Stimulated activated CD8-positive, alpha-beta memory T cell treated with anti-CD3 and anti-CD28 coated beads, Interleukin-15, amount 100 ng/mL, for 48 hours (primary cell): ENCODE data around the gene PIK3CA.
"Not testable (repeated sequence)": the region's sequence is repeated elsewhere in the genome, so short reads cannot be mapped to it uniquely, and the experiment has no call there.

Source experiments
- DNase-seq, 2 donors: peaks; one replicate each; pipeline ENCODE4 v3.0.0-alpha.2; 2020; ENCODE audit warnings: low read depth in 2 of 2

The PIK3CA gene

GRCh38 chr3:179263134-179263533 is 115.0 kb downstream of the PIK3CA start:
- DNase-seq: no peak

GRCh38 chr3:179264449-179264848 is 116.3 kb downstream of the PIK3CA start:
- no peak for DNase-seq

GRCh38 chr3:179265092-179265491 is 116.9 kb downstream of the PIK3CA start:
- no peak for DNase-seq

GRCh38 chr3:179265875-179266274 is 117.7 kb downstream of the PIK3CA start:
- DNase-seq: no peak

- DNase-seq: no peak
Measured at GRCh38 chr3:179266701-179267211, 118.6 kb downstream of the PIK3CA start.

- DNase-seq: no peak
Measured at GRCh38 chr3:179268400-179269051, 120.4 kb downstream of the PIK3CA start.

GRCh38 chr3:179269152-179269707 is 121.1 kb downstream of the PIK3CA start:
- no peak for DNase-seq

GRCh38 chr3:179272385-179272784 is 124.2 kb downstream of the PIK3CA start:
- no peak for DNase-seq

- DNase-seq: not testable (repeated sequence)
Measured at GRCh38 chr3:179274434-179274833, 126.3 kb downstream of the PIK3CA start.

- no peak for DNase-seq
Measured at GRCh38 chr3:179276001-179276400, 127.8 kb downstream of the PIK3CA start.

- DNase-seq: no peak
Measured at GRCh38 chr3:179276743-179277142, 128.6 kb downstream of the PIK3CA start.

- no peak for DNase-seq
Measured at GRCh38 chr3:179278151-179278550, 130.0 kb downstream of the PIK3CA start.

- DNase-seq: no peak
Measured at GRCh38 chr3:179278932-179279693, 131.0 kb downstream of the PIK3CA start.

GRCh38 chr3:179279837-179280236 is 131.7 kb downstream of the PIK3CA start:
- no peak for DNase-seq

- no peak for DNase-seq
Measured at GRCh38 chr3:179281825-179282224, 133.7 kb downstream of the PIK3CA start.

- DNase-seq: no peak
Measured at GRCh38 chr3:179286331-179286730, 138.2 kb downstream of the PIK3CA start.

GRCh38 chr3:179288845-179289244 is 140.7 kb downstream of the PIK3CA start:
- no peak for DNase-seq

- DNase-seq: no peak
Measured at GRCh38 chr3:179289295-179289694, 141.1 kb downstream of the PIK3CA start.
